ENCODE data around the gene MTHFD2L.

Gene MTHFD2L

DNA sequence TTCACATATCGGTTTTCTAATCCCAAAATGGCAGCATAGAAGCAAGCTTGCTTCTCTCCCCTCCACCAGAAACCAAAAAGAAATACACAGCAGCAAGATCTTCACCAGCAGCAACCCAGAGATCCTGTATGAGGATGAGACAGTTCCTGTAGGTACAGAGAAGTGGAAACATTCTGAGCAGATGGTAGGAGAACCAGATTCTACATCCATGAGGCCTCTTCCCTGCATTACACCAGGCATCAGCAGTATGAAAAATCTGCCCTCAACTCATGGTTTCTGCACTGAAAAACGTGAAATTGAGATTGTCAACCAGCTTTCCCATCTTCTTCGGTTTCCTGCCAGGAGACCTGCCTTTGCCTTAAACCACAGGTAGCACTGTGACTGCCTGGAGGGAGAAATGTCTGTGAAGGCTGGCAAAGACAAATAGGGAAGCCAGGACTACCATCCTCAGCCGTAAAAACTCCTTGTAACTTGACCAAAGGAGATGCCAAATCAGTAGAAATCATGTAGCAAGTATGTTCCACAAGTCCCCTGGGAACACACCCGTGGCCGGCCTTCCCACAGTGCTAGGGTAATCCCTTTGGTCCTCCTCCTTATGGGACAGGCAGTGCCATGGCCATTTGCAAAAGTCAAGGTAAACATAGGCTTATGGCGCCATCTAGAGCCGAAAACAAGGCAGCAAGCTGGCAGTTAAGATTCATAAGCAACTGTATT, 24.0 kb upstream of the MTHFD2L start:
- TF ChIP-seq, protein P1, sequence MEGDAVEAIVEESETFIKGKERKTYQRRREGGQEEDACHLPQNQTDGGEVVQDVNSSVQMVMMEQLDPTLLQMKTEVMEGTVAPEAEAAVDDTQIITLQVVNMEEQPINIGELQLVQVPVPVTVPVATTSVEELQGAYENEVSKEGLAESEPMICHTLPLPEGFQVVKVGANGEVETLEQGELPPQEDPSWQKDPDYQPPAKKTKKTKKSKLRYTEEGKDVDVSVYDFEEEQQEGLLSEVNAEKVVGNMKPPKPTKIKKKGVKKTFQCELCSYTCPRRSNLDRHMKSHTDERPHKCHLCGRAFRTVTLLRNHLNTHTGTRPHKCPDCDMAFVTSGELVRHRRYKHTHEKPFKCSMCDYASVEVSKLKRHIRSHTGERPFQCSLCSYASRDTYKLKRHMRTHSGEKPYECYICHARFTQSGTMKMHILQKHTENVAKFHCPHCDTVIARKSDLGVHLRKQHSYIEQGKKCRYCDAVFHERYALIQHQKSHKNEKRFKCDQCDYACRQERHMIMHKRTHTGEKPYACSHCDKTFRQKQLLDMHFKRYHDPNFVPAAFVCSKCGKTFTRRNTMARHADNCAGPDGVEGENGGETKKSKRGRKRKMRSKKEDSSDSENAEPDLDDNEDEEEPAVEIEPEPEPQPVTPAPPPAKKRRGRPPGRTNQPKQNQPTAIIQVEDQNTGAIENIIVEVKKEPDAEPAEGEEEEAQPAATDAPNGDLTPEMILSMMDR (IDR thresholded peaks at IDR 0.05; ENCODE audit: insufficient read depth, missing control alignments): peak; percentile 94
- peak; percentile 77 for FAIRE-seq
- no peak for DNase-seq (ENCODE audit: insufficient read length, low spot score)

DNA sequence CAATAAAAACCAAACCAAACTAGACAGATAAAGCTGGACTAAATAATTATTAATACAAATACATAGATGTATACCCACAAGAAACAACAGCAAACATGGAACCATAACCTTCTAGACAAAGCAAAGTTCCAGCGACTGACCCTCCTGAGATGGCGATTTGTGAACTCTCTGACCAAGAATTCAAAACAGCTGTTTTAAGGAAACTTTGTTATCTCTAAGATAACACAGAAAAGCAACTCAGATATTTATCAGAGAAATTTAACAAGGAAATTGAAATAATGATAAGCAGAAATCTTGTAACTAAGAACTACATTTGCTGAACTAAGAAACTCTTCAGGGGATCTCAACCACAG, 23.4 kb upstream of the MTHFD2L start:
- DNase-seq (ENCODE audit: insufficient read length, low spot score): no peak
- no peak for FAIRE-seq
- TF ChIP-seq, protein P1 (IDR thresholded peaks at IDR 0.05; ENCODE audit: insufficient read depth, missing control alignments): no peak

DNA sequence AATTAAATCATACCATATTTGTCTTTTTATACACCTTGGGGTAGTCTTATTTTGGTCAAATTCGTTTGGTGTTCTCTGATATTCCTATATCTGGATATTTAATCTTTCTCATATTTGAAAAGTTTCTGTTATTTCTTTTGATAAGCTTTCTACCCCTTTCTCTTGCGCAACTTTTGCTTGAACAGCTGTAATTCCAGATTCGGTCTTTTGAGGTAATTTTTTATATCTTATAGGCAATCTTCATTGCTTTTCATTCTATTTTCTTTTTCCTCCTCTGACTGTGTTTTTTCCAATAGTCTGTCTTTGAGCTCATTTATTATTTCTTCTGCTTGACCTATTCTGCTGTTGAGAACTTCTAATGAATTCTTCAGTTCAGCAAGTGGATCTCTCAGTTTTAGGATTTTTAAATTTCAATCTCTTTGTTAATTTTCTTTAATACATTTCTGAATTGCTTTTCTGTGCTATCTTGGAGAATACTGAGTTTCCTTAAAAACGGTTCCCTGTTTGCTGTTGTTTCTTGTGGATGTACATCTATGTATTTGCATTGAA, 11.3 kb upstream of the MTHFD2L start:
- FAIRE-seq (no peak), DNase-seq (ENCODE audit: insufficient read length, low spot score) (no peak)
- TF ChIP-seq, protein P1 (IDR thresholded peaks at IDR 0.05; ENCODE audit: insufficient read depth, missing control alignments): no peak

DNA sequence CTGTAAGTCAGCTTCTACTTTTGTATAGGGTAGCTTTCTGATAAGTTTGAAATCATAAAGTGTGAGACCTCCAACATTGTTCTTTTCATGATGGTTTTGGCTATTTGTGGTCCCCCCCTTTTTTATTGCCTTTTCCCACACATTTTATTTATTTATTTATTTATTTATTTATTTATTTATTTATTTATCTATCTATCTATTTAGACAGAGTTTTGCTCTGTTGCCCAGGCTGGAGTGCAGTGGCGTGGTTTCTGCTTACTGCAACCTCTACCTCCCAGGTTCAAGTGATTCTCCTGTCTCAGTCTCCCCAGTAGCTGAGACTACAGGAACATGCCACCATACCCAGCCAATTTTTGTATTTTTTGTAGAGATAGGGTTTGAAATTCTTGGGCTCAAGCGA, 9.7 kb upstream of the MTHFD2L start:
- TF ChIP-seq, protein P1 (IDR thresholded peaks at IDR 0.05; ENCODE audit: insufficient read depth, missing control alignments): no peak
- FAIRE-seq (no peak), DNase-seq (ENCODE audit: insufficient read length, low spot score) (no peak)

DNA sequence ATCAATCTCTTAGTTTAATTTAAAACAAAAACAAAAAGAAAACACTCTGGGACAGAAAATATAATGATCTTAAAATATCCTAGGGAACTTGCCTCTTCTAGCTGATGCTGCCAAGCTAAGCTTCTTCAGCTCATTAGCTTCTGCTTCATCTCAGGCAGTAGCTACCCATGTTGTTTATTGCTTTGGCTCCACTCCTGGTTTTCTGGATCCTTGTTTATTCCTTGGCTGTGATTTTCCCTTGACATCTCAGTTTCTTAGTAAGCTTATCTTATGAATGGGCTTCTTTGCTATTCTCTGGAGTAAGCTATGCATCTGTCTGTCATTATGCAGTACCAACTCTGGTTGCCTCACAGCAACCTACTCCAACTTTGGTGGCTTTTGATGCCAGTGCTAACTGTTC, 5.1 kb upstream of the MTHFD2L start:
- DNase-seq (ENCODE audit: insufficient read length, low spot score) (no peak), FAIRE-seq (no peak)
- TF ChIP-seq, protein P1 (IDR thresholded peaks at IDR 0.05; ENCODE audit: insufficient read depth, missing control alignments): no peak

DNA sequence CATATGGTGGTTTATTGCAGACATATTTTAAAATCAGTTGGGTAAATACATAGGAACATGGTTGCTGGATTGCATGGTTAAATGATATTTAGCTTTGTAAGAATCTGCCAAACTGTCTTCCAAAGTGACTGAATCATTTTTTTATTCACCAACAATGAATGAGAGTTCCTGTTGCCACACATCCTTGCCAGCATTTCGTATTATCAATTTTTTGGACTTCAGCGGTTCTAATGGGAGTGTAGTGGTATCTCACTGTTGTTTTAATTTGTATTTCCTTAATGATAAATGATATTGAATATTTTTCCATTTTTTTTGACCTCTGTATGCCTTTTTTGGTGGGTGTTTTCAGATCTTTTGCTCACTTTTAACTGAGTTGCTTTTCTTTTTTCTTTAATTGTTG, 1.4 kb upstream of the MTHFD2L start:
- TF ChIP-seq, protein P1 (IDR thresholded peaks at IDR 0.05; ENCODE audit: insufficient read depth, missing control alignments): no peak
- no peak for FAIRE-seq
- DNase-seq (ENCODE audit: insufficient read length, low spot score): no peak

DNA sequence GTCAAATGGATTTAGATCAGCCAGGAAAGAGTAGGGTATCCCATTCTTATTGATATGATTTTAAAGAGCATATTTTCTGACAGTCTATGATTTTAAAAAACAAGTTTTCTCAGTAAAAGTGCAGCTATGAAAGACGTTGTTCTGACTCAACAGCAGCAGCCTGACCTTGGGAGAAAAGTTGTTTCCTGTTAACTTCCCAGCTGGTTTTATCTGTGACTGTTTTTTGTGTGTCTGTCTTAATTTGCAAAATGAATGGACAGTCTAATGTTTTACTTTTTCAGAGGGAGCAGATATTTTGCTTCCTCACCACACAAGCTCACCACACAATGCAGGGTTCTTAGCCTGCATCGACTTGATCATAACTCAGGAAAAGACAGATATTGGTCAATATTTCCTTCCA, 764 bp upstream of the MTHFD2L start:
- TF ChIP-seq, protein P1 (IDR thresholded peaks at IDR 0.05; ENCODE audit: insufficient read depth, missing control alignments): no peak
- DNase-seq (ENCODE audit: insufficient read length, low spot score) (no peak), FAIRE-seq (no peak)
